ENCODE measurements around the gene CST4. TPM values are rescaled to one million over a fixed set of nuclear protein-coding genes. Genes with fewer than 3 reads are reported as not detected.
"Not testable (repeated sequence)": the region's sequence is repeated elsewhere in the genome, so short reads cannot be mapped to it uniquely, and the experiment has no call there.

Gene CST4
- total RNA-seq, 1 donor: not detected

- H3K36me3 ChIP-seq (ENCODE audit: insufficient read depth, low read length): no peaks in the 10 kb centered on the region
- H2AFZ ChIP-seq (ENCODE audit: low read length): no peak overlapping the region
- H3K27ac ChIP-seq (ENCODE audit: low read depth, low read length): no peak overlapping the region
- no peak for TF ChIP-seq CTCF (IDR thresholded peaks at IDR 0.05; ENCODE audit: extremely low read depth, low read depth, low read length)
- no peaks in the 10 kb centered on the region for H3K9me3 ChIP-seq (ENCODE audit: low read depth, low read length)
- no peak overlapping the region for H3K4me2 ChIP-seq (ENCODE audit: insufficient read depth, low read length)
- peaks cover 7% of the 10 kb centered on the region for H3K4me1 ChIP-seq (ENCODE audit: insufficient read depth, low read length)
- H4K20me1 ChIP-seq (ENCODE audit: insufficient read depth, low read length): no peaks in the 10 kb centered on the region
- no peak for DNase-seq (ENCODE audit: insufficient read length, low spot score, missing footprints)
- H3K79me2 ChIP-seq (ENCODE audit: insufficient read depth, low read length): no peaks in the 10 kb centered on the region
- peaks cover 9% of the 10 kb centered on the region for H3K27me3 ChIP-seq (ENCODE audit: insufficient read depth, low read length)
- H3K4me3 ChIP-seq (ENCODE audit: insufficient read depth, low read length): no peak overlapping the region
Observed at GRCh38 chr20:23697947-23698346, 9.1 kb upstream of the CST4 start.

- H2AFZ ChIP-seq (ENCODE audit: low read length); H3K36me3 ChIP-seq (ENCODE audit: insufficient read depth, low read length); DNase-seq (ENCODE audit: insufficient read length, low spot score, missing footprints); H4K20me1 ChIP-seq (ENCODE audit: insufficient read depth, low read length); H3K27me3 ChIP-seq (ENCODE audit: insufficient read depth, low read length); H3K79me2 ChIP-seq (ENCODE audit: insufficient read depth, low read length); H3K9me3 ChIP-seq (ENCODE audit: low read depth, low read length); H3K4me2 ChIP-seq (ENCODE audit: insufficient read depth, low read length); H3K27ac ChIP-seq (ENCODE audit: low read depth, low read length); H3K4me3 ChIP-seq (ENCODE audit: insufficient read depth, low read length): not testable (repeated sequence)
- H3K4me1 ChIP-seq (ENCODE audit: insufficient read depth, low read length): peaks cover 18% of the 10 kb centered on the region
Observed at GRCh38 chr20:23695068-23695395, 6.2 kb upstream of the CST4 start.

DNA sequence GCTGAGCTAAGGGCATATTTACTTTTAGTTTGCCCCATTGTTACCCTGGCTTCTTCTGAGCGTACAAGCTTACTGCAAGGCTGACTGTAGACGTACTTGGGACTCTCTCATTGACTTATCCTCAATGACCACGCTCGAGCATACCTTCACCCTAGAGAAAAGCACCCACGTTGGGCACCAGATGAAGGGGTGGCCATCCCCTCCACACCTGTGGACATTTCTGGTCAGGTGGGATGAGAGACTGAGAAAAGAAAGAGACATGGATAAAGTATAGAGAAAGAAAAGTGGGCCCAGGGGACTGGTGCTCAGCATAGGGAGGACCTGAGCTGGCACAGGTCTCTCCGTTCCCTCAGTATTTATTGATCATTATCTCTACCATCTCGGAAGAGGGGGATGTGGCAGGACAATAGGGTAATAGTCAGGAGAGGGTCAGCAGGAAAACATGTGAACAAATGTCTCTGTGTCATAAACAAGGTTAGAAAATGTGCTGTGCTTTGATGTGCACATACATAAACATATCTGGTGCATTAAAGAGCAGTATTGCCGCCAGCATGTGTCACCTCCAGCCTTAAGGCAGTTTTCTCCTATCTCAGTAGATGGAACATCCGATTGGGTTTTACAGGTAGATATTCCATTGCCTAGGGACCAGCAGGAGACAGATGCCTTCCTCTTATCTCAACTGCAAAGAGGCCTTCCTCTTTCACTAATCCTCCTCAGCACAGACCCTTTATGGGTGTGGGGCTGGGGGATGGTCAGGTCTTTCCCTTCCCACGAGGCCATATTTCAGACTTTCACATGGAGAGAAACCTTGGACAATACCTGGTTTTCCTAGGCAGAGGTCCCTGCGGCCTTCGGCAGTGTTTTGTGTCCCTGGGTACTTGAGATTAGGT lies 5.6 kb upstream of the CST4 start:
- H3K9me3 ChIP-seq (ENCODE audit: low read depth, low read length); H3K27me3 ChIP-seq (ENCODE audit: insufficient read depth, low read length); H3K36me3 ChIP-seq (ENCODE audit: insufficient read depth, low read length); H4K20me1 ChIP-seq (ENCODE audit: insufficient read depth, low read length); H3K79me2 ChIP-seq (ENCODE audit: insufficient read depth, low read length); DNase-seq (ENCODE audit: insufficient read length, low spot score, missing footprints); H3K4me2 ChIP-seq (ENCODE audit: insufficient read depth, low read length); H3K4me3 ChIP-seq (ENCODE audit: insufficient read depth, low read length); H3K27ac ChIP-seq (ENCODE audit: low read depth, low read length); H2AFZ ChIP-seq (ENCODE audit: low read length): not testable (repeated sequence)
- H3K4me1 ChIP-seq (ENCODE audit: insufficient read depth, low read length): peaks cover 18% of the 10 kb centered on the region

- not testable (repeated sequence) for H3K36me3 ChIP-seq (ENCODE audit: insufficient read depth, low read length); H3K27me3 ChIP-seq (ENCODE audit: insufficient read depth, low read length); H3K4me3 ChIP-seq (ENCODE audit: insufficient read depth, low read length); H3K79me2 ChIP-seq (ENCODE audit: insufficient read depth, low read length); H4K20me1 ChIP-seq (ENCODE audit: insufficient read depth, low read length); H3K9me3 ChIP-seq (ENCODE audit: low read depth, low read length); H2AFZ ChIP-seq (ENCODE audit: low read length); H3K27ac ChIP-seq (ENCODE audit: low read depth, low read length); H3K4me2 ChIP-seq (ENCODE audit: insufficient read depth, low read length)
- peaks cover 18% of the 10 kb centered on the region for H3K4me1 ChIP-seq (ENCODE audit: insufficient read depth, low read length)
- DNase-seq (ENCODE audit: insufficient read length, low spot score, missing footprints): peak; percentile 85
Observed at GRCh38 chr20:23692725-23693619, 4.1 kb upstream of the CST4 start.

- Histone ChIP-seq H3K4me3 (ENCODE audit: insufficient read depth, low read length) (no peak overlapping the region), H3K9me3 (ENCODE audit: low read depth, low read length) (no peaks in the 10 kb centered on the region), H4K20me1 (ENCODE audit: insufficient read depth, low read length) (no peaks in the 10 kb centered on the region), H3K36me3 (ENCODE audit: insufficient read depth, low read length) (no peaks in the 10 kb centered on the region), H3K27ac (ENCODE audit: low read depth, low read length) (no peak overlapping the region), H2AFZ (ENCODE audit: low read length) (no peak overlapping the region), H3K4me2 (ENCODE audit: insufficient read depth, low read length) (no peak overlapping the region), H3K79me2 (ENCODE audit: insufficient read depth, low read length) (no peaks in the 10 kb centered on the region), H3K27me3 (ENCODE audit: insufficient read depth, low read length) (no peaks in the 10 kb centered on the region), H3K4me1 (ENCODE audit: insufficient read depth, low read length) (peaks cover 18% of the 10 kb centered on the region)
- no peak for TF ChIP-seq CTCF (IDR thresholded peaks at IDR 0.05; ENCODE audit: extremely low read depth, low read depth, low read length)
- DNase-seq (ENCODE audit: insufficient read length, low spot score, missing footprints): peak; percentile 75
Observed at GRCh38 chr20:23691675-23692074, 2.8 kb upstream of the CST4 start.
